Esophagus squamous epithelium (tissue), 4 donors: ENCODE measurements around the gene MYO1H.

Experiments used
- POLR2A ChIP-seq, 4 donors: fragments of 450-650 bp; IDR thresholded peaks; one replicate each; pipeline ENCODE4 v1.6.1; 2017; ENCODE audit warnings: antibody characterized with exemption in 4 of 4, mild to moderate bottlenecking in 4 of 4, moderate library complexity in 3 of 4
- TF ChIP-seq, protein P1 (sequence below), 6 experiments: fragments of 450-650 bp in 4 of 6; fragments of 200-600 bp in 2 of 6; sonication (generic) in 2 of 6; IDR thresholded peaks; one replicate each; pipeline ENCODE4 v1.5.1; 2016 to 2019; ENCODE audit warnings: antibody characterized with exemption in 6 of 6, mild to moderate bottlenecking in 4 of 6, moderate library complexity in 4 of 6

DNA sequence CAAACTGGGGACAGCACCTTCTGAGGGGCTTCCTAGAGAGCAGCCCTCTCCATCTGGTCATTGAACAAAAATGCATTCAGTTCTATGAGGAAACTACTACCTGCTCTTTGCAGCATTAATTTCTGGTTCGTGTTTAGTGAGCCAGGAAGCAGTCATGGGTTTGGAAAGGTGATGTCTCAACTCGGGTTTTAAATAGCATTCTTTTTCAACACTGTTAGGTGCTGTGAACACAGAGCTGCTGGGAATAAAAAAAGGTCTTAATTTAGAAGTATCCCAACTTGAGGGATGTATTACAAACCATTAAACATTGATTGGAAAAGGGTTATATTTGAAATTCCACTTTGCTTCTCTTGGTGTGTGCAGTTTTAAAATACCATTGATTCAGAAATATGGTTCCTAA lies 9.3 kb downstream of the MYO1H start:
- TF ChIP-seq POLR2A (IDR thresholded peaks at IDR 0.05): no peak
- TF ChIP-seq, protein P1, sequence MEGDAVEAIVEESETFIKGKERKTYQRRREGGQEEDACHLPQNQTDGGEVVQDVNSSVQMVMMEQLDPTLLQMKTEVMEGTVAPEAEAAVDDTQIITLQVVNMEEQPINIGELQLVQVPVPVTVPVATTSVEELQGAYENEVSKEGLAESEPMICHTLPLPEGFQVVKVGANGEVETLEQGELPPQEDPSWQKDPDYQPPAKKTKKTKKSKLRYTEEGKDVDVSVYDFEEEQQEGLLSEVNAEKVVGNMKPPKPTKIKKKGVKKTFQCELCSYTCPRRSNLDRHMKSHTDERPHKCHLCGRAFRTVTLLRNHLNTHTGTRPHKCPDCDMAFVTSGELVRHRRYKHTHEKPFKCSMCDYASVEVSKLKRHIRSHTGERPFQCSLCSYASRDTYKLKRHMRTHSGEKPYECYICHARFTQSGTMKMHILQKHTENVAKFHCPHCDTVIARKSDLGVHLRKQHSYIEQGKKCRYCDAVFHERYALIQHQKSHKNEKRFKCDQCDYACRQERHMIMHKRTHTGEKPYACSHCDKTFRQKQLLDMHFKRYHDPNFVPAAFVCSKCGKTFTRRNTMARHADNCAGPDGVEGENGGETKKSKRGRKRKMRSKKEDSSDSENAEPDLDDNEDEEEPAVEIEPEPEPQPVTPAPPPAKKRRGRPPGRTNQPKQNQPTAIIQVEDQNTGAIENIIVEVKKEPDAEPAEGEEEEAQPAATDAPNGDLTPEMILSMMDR (IDR thresholded peaks at IDR 0.05): no peak
